HEK293T (cell line): ENCODE results near the gene TBR1.

ENCODE experiments used
- BHLHE40 ChIP-seq: fragments of 450-650 bp; IDR thresholded peaks from 2 replicates; pipeline ENCODE4 v1.6.1; 2016; ENCODE audit warnings: mild to moderate bottlenecking, moderate library complexity, borderline replicate concordance
- ELF4 ChIP-seq: fragments of 450-650 bp; IDR thresholded peaks from 2 replicates; pipeline ENCODE4 v1.6.1; 2017; ENCODE audit warnings: antibody characterized with exemption
- FOXA1 ChIP-seq: fragments of 450-650 bp; IDR thresholded peaks from 2 replicates; pipeline ENCODE4 v1.6.1; 2016; ENCODE audit warnings: mild to moderate bottlenecking
- FOXM1 ChIP-seq: fragments of 450-650 bp; IDR thresholded peaks from 2 replicates; pipeline ENCODE4 v1.6.1; 2017; ENCODE audit warnings: mild to moderate bottlenecking, borderline replicate concordance
- NFRKB ChIP-seq: fragments of 450-650 bp; IDR thresholded peaks from 2 replicates; pipeline ENCODE4 v1.6.1; 2016; ENCODE audit warnings: mild to moderate bottlenecking, moderate library complexity
- PKNOX1 ChIP-seq: fragments of 450-650 bp; IDR thresholded peaks from 2 replicates; pipeline ENCODE4 v1.6.1; 2016
- SP1 ChIP-seq: fragments of 450-650 bp; IDR thresholded peaks from 2 replicates; pipeline ENCODE4 v1.6.1; 2017
- SUZ12 ChIP-seq: fragments of 450-650 bp; IDR thresholded peaks from 2 replicates; pipeline ENCODE4 v1.6.1; 2016; ENCODE audit warnings: mild to moderate bottlenecking

- TF ChIP-seq SP1, result no peak
- TF ChIP-seq FOXA1, result no peak
- TF ChIP-seq NFRKB, result no peak
- TF ChIP-seq BHLHE40, result no peak
- no peak for TF ChIP-seq FOXM1
- TF ChIP-seq PKNOX1, result no peak
- no peak for TF ChIP-seq ELF4
- TF ChIP-seq SUZ12, result no peak
Measured at GRCh38 chr2:161379740-161380139, 36.4 kb upstream of the TBR1 start.
